Measurements from ENCODE around the gene C3orf22. TPM values are rescaled to one million over a fixed set of nuclear protein-coding genes. Genes with fewer than 3 reads are reported as not detected.

The C3orf22 gene
- total RNA-seq, 4 donors from 2014 or later = not detected

- TF ChIP-seq EP300 (IDR thresholded peaks at IDR 0.05) (no peak), POLR2AphosphoS5 (IDR thresholded peaks at IDR 0.05) (no peak), POLR2A (IDR thresholded peaks at IDR 0.05) (no peak)
- TF ChIP-seq, protein P1, sequence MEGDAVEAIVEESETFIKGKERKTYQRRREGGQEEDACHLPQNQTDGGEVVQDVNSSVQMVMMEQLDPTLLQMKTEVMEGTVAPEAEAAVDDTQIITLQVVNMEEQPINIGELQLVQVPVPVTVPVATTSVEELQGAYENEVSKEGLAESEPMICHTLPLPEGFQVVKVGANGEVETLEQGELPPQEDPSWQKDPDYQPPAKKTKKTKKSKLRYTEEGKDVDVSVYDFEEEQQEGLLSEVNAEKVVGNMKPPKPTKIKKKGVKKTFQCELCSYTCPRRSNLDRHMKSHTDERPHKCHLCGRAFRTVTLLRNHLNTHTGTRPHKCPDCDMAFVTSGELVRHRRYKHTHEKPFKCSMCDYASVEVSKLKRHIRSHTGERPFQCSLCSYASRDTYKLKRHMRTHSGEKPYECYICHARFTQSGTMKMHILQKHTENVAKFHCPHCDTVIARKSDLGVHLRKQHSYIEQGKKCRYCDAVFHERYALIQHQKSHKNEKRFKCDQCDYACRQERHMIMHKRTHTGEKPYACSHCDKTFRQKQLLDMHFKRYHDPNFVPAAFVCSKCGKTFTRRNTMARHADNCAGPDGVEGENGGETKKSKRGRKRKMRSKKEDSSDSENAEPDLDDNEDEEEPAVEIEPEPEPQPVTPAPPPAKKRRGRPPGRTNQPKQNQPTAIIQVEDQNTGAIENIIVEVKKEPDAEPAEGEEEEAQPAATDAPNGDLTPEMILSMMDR (IDR thresholded peaks at IDR 0.05) = no peak
- 94% methylated on average over 3 of the region's 8 CpGs; no CpG with 5 or more reads in 1 of the 2 donors for WGBS, 2 donors (ENCODE audit: low coverage in 1 of 2)
- H3K4me3 ChIP-seq = no peak overlapping the region
- ATAC-seq = no peak
- no peaks in the 10 kb centered on the region for H3K36me3 ChIP-seq
- H3K9me3 ChIP-seq = no peaks in the 10 kb centered on the region
- peaks cover 39% of the 10 kb centered on the region for H3K27me3 ChIP-seq
- H3K4me1 ChIP-seq = peaks cover 0 to 15% (median 10%) of the 10 kb centered on the region in 3 donors
- no peak overlapping the region for H3K27ac ChIP-seq
Measured at GRCh38 chr3:126525853-126526667, 32.7 kb downstream of the C3orf22 start.

DNA sequence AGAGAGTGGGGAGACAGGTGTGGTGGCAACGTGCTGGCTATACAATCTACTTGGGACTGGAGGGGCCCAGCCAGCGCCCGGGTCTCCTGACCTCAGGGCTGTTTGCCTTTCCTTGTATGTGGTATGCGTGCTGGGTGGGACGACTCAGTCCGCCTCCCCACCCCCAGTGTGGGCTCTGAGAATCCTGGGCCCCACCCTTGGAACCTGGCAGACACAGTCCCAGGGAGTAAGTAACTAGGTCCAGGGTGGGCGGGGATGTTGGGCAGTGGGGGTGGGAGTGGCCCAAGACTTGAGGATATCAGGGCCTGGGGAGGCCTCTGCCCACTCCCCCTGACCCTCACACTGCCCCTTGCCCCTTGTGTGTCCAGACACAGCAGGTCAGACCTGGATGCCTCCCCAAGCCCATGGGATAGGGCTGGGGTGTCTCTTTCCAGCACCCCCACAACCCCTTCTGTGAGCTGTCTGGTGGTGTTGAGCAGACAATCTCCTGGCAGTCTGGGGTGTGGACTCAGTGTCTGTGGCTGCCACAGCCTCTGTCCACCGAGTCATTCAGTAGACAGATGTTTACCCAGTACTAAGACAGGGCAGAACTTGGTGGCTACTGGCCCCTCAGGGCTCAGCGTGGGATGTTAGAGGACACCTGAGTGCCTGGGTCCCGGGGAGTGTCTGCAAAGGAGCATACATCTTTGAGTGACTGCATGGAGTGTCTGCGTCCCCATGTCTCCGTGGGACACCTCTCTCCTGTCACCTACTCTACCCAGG, 33.5 kb downstream of the C3orf22 start:
- H3K27ac ChIP-seq = no peak overlapping the region
- H3K4me3 ChIP-seq = peak overlapping the region in 1 of 2 donors; percentile 49
- no peak for ATAC-seq
- peaks cover 39% of the 10 kb centered on the region for H3K27me3 ChIP-seq
- H3K4me1 ChIP-seq = peaks cover 0 to 15% (median 10%) of the 10 kb centered on the region in 3 donors
- TF ChIP-seq, protein P1 (IDR thresholded peaks at IDR 0.05) = no peak
- TF ChIP-seq POLR2A (IDR thresholded peaks at IDR 0.05) = no peak
- no peak for TF ChIP-seq POLR2AphosphoS5 (IDR thresholded peaks at IDR 0.05)
- no peaks in the 10 kb centered on the region for H3K9me3 ChIP-seq
- WGBS, 2 donors (ENCODE audit: low coverage in 1 of 2) = 100% methylated on average over 1 of the region's 12 CpGs; no CpG with 5 or more reads in 1 of the 2 donors
- H3K36me3 ChIP-seq = no peaks in the 10 kb centered on the region

DNA sequence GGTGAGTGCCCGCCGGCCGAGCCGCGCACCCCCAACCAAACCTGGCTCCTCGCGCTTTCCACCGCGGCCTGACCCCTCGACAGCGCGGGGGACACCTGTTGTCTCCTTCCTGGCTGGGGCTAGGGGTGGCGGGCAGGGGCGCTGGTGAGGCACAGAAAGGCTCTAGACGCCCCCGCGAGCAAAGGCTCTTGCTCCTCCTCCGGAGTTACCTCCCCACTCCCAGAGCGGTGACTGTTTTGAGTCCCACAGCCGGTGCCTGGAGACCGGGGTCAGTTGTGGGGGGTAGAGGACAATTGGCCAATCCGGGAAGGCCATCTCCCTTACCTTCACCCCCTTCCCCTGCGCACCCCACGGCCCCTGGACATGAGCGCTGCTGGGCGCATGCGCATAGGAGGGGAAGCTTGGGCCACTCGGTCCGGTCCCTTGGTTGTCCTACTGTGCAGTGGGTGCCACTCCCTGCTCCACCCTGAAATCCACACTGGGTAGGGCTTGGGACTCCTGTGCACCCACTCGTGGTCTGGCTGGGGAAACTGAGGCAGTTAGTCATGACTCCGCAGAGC, 34.2 kb downstream of the C3orf22 start:
- no peak for ATAC-seq

GRCh38 chr3:126523745-126524428, 34.8 kb downstream of the C3orf22 start, which contains the start of gene CHST13:
Gene CHST13, plus strand, starts transcription at chr3:126524155. Its CDS starts 178 bp downstream, at chr3:126524333.
- H3K9me3 ChIP-seq = no peaks in the 10 kb centered on the region
- no CpG with 5 or more reads among the region's 56 CpGs for WGBS, 2 donors (ENCODE audit: low coverage in 1 of 2)
- peaks cover 42% of the 10 kb centered on the region for H3K27me3 ChIP-seq
- no peaks in the 10 kb centered on the region for H3K36me3 ChIP-seq
- H3K4me1 ChIP-seq = peaks cover 0 to 15% (median 10%) of the 10 kb centered on the region in 3 donors
- TF ChIP-seq, protein P1 (IDR thresholded peaks at IDR 0.05) = no peak
- no peak for TF ChIP-seq POLR2A (IDR thresholded peaks at IDR 0.05)
- TF ChIP-seq POLR2AphosphoS5 (IDR thresholded peaks at IDR 0.05) = no peak
- no peak for TF ChIP-seq EP300 (IDR thresholded peaks at IDR 0.05)
- ATAC-seq = peak; percentile 65
- peak within 1 kb of the TSS in 1 of 4 donors; percentile 11 for H3K27ac ChIP-seq
- H3K4me3 ChIP-seq = peak within 1 kb of the TSS; percentile 6 to 49

More for the DNA sequence above, 34.2 kb downstream of the C3orf22 start:
- no peak for TF ChIP-seq POLR2AphosphoS5 (IDR thresholded peaks at IDR 0.05)
- TF ChIP-seq EP300 (IDR thresholded peaks at IDR 0.05) = no peak
- TF ChIP-seq, protein P1 (IDR thresholded peaks at IDR 0.05) = no peak
- TF ChIP-seq POLR2A (IDR thresholded peaks at IDR 0.05) = no peak
- no peaks in the 10 kb centered on the region for H3K9me3 ChIP-seq
- peaks cover 0 to 15% (median 10%) of the 10 kb centered on the region in 3 donors for H3K4me1 ChIP-seq
- H3K36me3 ChIP-seq = no peaks in the 10 kb centered on the region
- H3K27me3 ChIP-seq = peaks cover 42% of the 10 kb centered on the region
- peak overlapping the region in 1 of 4 donors; percentile 11 for H3K27ac ChIP-seq
- WGBS, 2 donors (ENCODE audit: low coverage in 1 of 2) = 7% methylated on average over 5 of the region's 31 CpGs; no CpG with 5 or more reads in 1 of the 2 donors
- H3K4me3 ChIP-seq = peak overlapping the region; percentile 6 to 49

All from gastroesophageal sphincter (tissue), 4 donors.